Cardiac muscle cell (in vitro differentiated cells and primary cell): Measurements from ENCODE around the gene PRR19. TPM values are rescaled to one million over a fixed set of nuclear protein-coding genes. Genes with fewer than 3 reads are reported as not detected.

Experiments
- DNase-seq, 2 donors: peaks; one replicate each; pipeline versions ENCODE4 v3.0.0 to v3.0.0-alpha.2; 2010 to 2017; ENCODE audit warnings: low read depth in 1 of 2, low spot score in 1 of 2
- H3K27ac ChIP-seq: fragments of 200-600 bp; sonication (generic); 2 replicates; pipeline ENCODE4 v1.5.1; 2016
- H3K27me3 ChIP-seq: fragments of 200-600 bp; sonication (generic); 2 replicates; pipeline ENCODE4 v1.6.0; 2016; ENCODE audit warnings: control low read depth
- H3K36me3 ChIP-seq: fragments of 200-600 bp; sonication (generic); 2 replicates; pipeline ENCODE4 v1.5.1; 2016; ENCODE audit warnings: control low read depth
- H3K4me1 ChIP-seq: fragments of 200-600 bp; sonication (generic); 2 replicates; pipeline ENCODE4 v1.8.1; 2017; ENCODE audit warnings: low read depth, mild to moderate bottlenecking, mixed run types
- H3K4me3 ChIP-seq: fragments of 200-600 bp; sonication (generic); 2 replicates; pipeline ENCODE4 v1.5.1; 2016; ENCODE audit warnings: mild to moderate bottlenecking
- H3K9me3 ChIP-seq: fragments of 200-600 bp; sonication (generic); 2 replicates; pipeline ENCODE4 v1.5.1; 2017; ENCODE audit warnings: low read depth, mild to moderate bottlenecking, control low read depth
- polyA plus RNA-seq: library from polyadenylated mRNA; unstranded; fragments of >200 nt; fragmentation: Nextera tagmentation; extraction: Ambion mirVana; gene quantifications from 2 replicates; pipeline ENCODE4 v1.2.1, GENCODE V29; 2016
- total RNA-seq: library from RNA; depleted of rRNA; stranded (reverse); fragments of >200 nt; gene quantifications from 2 replicates; pipeline ENCODE4 v1.2.3, GENCODE V29; 2016
- TF ChIP-seq, protein P1 (sequence below): IDR thresholded peaks from 2 replicates; pipeline ENCODE4 v1.5.1; 2012; ENCODE audit warnings: low read depth, mild to moderate bottlenecking, low read length

PRR19 gene
- total and polyA plus RNA-seq, 2 experiments from 2014 or later: 1.4 to 2.9 TPM

DNA sequence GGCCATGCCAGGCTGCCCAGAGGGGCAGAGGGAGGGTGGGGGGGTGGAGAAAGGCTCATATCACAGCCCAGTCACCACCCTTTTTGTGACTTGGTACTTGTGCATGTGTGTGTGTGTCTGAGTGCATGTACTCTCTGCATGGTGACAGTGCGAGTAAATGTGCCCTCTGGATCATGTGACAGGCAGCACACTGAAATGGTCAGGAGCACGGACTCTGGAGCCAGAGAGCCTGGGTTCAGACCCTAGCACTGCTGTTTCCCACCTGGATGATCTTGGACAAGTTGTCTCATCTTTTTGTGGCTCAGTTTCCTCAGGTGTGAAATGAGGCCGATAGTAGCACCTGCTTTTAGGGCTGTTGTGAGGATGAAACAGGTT, 30.9 kb upstream of the PRR19 start:
- Histone ChIP-seq H3K4me3 (no peak overlapping the region), H3K27ac (peak overlapping the region; percentile 87), H3K4me1 (peaks cover 6% of the 10 kb centered on the region), H3K9me3 (no peaks in the 10 kb centered on the region), H3K27me3 (no peaks in the 10 kb centered on the region), H3K36me3 (no peaks in the 10 kb centered on the region)
- no peak for DNase-seq
- TF ChIP-seq, protein P1, sequence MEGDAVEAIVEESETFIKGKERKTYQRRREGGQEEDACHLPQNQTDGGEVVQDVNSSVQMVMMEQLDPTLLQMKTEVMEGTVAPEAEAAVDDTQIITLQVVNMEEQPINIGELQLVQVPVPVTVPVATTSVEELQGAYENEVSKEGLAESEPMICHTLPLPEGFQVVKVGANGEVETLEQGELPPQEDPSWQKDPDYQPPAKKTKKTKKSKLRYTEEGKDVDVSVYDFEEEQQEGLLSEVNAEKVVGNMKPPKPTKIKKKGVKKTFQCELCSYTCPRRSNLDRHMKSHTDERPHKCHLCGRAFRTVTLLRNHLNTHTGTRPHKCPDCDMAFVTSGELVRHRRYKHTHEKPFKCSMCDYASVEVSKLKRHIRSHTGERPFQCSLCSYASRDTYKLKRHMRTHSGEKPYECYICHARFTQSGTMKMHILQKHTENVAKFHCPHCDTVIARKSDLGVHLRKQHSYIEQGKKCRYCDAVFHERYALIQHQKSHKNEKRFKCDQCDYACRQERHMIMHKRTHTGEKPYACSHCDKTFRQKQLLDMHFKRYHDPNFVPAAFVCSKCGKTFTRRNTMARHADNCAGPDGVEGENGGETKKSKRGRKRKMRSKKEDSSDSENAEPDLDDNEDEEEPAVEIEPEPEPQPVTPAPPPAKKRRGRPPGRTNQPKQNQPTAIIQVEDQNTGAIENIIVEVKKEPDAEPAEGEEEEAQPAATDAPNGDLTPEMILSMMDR: no peak

DNA sequence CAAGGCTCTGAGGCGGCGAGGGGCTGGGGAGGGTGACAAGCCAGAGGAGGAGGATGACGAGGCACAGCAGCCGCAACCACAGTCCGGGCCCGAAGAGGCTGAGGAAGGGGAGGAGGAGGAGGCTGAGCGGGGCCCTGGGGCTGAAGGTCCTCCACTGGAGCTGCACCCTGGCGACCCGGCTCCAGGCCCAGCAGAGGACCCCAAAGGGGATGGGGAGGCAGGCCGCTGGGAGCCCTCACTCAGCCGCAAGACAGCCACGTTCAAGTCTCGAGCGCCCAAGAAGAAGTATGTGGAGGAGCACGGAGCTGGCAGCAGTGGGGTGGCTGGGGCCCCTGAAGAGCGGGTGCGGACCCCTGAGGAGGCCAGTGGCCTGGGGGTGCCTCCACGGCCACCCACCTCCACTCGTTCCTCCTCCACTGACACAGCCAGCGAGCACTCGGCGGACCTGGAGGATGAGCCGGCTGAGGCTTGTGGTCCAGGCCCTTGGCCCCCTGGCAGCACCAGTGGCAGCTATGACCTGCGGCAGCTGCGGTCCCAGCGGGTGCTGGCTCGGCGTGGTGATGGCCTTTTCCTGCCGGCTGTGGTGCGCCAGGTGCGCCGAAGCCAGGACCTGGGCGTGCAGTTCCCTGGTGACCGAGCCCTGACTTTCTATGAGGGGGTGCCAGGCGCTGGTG, 29.9 kb upstream of the PRR19 start:
- Histone ChIP-seq H3K27ac (no peak overlapping the region), H3K4me1 (peaks cover 6% of the 10 kb centered on the region), H3K27me3 (no peaks in the 10 kb centered on the region), H3K4me3 (no peak overlapping the region), H3K36me3 (no peaks in the 10 kb centered on the region), H3K9me3 (no peaks in the 10 kb centered on the region)
- no peak for DNase-seq
- TF ChIP-seq, protein P1: no peak

GRCh38 chr19:42272535-42272897, 29.4 kb upstream of the PRR19 start:
- H3K36me3 ChIP-seq: no peaks in the 10 kb centered on the region
- H3K4me1 ChIP-seq: peaks cover 9% of the 10 kb centered on the region
- no peak for DNase-seq
- no peaks in the 10 kb centered on the region for H3K27me3 ChIP-seq
- TF ChIP-seq, protein P1: no peak
- no peaks in the 10 kb centered on the region for H3K9me3 ChIP-seq
- H3K4me3 ChIP-seq: no peak overlapping the region
- no peak overlapping the region for H3K27ac ChIP-seq

DNA sequence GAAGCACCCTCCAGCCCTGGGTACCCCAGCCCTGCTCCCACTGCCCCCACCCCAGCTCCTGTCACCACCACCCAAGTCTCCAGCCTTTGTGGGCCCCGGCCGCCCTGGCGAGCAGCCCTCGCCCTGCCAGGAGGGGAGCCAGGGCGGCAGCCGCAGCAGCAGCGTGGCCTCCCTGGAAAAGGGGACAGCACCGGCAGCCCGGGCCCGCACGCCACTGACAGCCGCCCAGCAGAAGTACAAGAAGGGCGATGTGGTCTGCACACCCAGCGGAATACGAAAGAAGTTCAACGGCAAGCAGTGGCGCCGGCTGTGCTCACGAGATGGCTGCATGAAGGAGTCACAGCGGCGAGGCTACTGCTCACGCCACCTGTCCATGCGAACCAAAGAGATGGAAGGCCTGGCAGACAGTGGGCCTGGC, 28.9 kb upstream of the PRR19 start:
- H3K4me1 ChIP-seq: peaks cover 14% of the 10 kb centered on the region
- no peak for DNase-seq
- TF ChIP-seq, protein P1: no peak

GRCh38 chr19:42273407-42274064, 28.4 kb upstream of the PRR19 start:
- TF ChIP-seq, protein P1: no peak
- no peaks in the 10 kb centered on the region for H3K9me3 ChIP-seq
- DNase-seq: no peak
- no peaks in the 10 kb centered on the region for H3K27me3 ChIP-seq
- H3K36me3 ChIP-seq: no peaks in the 10 kb centered on the region
- H3K27ac ChIP-seq: no peak overlapping the region
- H3K4me3 ChIP-seq: no peak overlapping the region
- peaks cover 19% of the 10 kb centered on the region for H3K4me1 ChIP-seq

More for the DNA sequence above, 28.9 kb upstream of the PRR19 start:
- Histone ChIP-seq H3K4me3 (no peak overlapping the region), H3K27ac (no peak overlapping the region), H3K27me3 (no peaks in the 10 kb centered on the region), H3K36me3 (no peaks in the 10 kb centered on the region), H3K9me3 (no peaks in the 10 kb centered on the region)
